Measurements from ENCODE around the gene GLRB.
A peak's percentile ranks its signal among the peaks of the same experiment; 100 is the strongest.

GLRB gene

DNA sequence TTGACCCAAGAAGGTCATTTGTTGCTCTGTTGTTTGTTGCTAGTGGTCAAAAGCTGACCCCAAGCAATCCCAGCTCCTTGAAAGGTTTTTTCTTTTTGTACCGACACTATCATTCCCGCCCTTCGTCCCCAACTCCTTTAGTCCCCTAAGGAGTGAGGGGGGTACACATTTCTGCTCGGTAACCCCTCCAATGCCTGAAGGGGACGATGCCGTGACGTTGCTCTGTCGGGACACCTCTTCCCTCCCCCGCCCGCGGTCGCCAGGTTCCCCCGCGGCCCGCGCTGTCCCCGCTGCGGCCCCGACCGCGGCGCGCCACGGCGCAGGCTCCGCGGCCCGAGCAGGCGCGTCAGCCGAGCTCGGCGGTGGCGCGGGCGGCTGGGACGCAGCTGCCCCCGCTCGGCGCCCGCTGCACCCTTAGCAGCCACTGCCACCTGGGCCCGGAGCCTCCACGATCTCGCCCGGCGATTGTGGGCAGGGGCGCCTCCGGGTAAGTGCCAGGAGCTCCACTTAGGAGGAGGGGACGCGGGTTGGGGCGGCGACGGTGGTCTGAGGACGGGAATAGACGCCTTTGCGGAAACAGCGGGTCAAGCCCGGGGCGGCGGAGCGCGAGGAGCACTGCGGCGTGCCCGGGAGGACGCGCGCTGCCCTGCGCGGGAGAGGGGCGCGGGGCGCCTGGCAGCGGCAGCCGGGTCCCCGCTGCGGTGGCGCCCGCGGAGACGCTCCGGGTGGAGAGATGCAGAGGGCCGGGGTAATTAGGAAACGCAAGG, at the start of gene GLRB:
Gene GLRB, plus strand, starts transcription at position 340 of the 767 bp plus-strand sequence. CDS start 1,875 bp downstream, outside the sequence.
- TF ChIP-seq, protein P1, sequence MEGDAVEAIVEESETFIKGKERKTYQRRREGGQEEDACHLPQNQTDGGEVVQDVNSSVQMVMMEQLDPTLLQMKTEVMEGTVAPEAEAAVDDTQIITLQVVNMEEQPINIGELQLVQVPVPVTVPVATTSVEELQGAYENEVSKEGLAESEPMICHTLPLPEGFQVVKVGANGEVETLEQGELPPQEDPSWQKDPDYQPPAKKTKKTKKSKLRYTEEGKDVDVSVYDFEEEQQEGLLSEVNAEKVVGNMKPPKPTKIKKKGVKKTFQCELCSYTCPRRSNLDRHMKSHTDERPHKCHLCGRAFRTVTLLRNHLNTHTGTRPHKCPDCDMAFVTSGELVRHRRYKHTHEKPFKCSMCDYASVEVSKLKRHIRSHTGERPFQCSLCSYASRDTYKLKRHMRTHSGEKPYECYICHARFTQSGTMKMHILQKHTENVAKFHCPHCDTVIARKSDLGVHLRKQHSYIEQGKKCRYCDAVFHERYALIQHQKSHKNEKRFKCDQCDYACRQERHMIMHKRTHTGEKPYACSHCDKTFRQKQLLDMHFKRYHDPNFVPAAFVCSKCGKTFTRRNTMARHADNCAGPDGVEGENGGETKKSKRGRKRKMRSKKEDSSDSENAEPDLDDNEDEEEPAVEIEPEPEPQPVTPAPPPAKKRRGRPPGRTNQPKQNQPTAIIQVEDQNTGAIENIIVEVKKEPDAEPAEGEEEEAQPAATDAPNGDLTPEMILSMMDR (IDR thresholded peaks at IDR 0.05; ENCODE audit: low read depth, low read length, missing control alignments), result no peak
- peak within 1 kb of the TSS; percentile 68 for H3K4me3 ChIP-seq (replicated peaks; ENCODE audit: low read depth, low read length)
- no peak for DNase-seq (ENCODE audit: extremely low read depth, low read depth)

DNA sequence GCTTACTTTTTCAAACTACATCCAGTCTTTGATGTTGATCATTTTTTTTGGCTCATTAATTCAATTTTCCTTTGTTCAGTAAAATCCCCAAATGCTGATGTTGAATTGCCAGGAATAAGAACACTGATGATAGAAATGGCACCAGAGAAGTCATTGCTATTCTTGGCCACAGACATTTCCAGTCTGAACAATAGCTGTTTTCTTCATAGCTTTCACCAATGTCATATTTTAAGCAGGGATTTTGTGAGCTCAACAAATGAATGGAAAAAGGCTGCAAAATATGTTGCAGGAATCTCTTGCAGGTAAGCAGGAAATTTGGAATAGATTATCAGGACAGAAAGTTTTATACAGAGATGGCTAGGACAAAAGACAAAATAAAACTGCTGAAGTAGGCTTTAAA, 40.5 kb upstream of the GLRB start:
- no peak for DNase-seq (ENCODE audit: extremely low read depth, low read depth)
- TF ChIP-seq, protein P1 (IDR thresholded peaks at IDR 0.05; ENCODE audit: low read depth, low read length, missing control alignments), result no peak
- H3K4me3 ChIP-seq (replicated peaks; ENCODE audit: low read depth, low read length), result no peak overlapping the region

DNA sequence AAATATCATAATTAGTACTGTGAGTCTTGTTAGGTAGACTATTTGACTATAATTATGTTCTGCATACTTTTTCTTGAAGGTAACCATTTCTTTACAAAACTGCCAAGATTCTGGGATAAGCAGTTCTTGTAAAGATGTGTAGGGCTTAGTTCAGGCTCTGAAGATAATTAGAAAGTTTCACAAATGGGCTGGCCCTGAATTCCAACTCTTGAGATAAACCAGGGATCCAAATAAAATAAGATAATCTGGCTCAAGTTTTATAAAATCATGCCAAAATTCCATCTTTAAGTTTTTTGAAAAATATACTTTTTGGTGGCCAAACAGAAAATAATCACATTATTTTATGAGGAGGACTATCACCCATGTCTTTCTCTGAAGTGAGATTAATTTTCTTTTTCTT, 35.5 kb upstream of the GLRB start:
- no peak overlapping the region for H3K4me3 ChIP-seq (replicated peaks; ENCODE audit: low read depth, low read length)
- TF ChIP-seq, protein P1 (IDR thresholded peaks at IDR 0.05; ENCODE audit: low read depth, low read length, missing control alignments), result no peak
- no peak for DNase-seq (ENCODE audit: extremely low read depth, low read depth)

DNA sequence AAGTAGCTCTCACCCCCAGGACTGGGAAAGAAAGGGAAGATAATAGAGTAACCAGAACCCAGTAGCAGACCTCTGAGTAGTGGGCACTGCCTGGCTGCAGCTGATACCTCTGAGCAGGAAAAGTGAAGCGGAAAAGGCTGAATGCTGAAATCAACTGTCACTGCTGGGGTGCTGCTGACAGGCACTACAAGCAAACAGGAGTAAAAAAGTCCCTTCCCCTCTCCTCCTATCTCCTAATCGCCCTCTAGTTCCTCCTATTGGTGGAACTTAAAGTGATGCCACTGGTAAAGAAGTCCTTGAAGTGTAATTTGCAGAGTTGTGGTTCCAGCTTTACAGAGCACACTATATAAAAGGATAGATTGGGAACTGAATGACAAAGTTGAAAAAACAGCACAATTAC, 32.8 kb upstream of the GLRB start:
- H3K4me3 ChIP-seq (replicated peaks; ENCODE audit: low read depth, low read length), result no peak overlapping the region
- TF ChIP-seq, protein P1 (IDR thresholded peaks at IDR 0.05; ENCODE audit: low read depth, low read length, missing control alignments), result peak; percentile 34
- DNase-seq (ENCODE audit: extremely low read depth, low read depth), result peak; percentile 16

DNA sequence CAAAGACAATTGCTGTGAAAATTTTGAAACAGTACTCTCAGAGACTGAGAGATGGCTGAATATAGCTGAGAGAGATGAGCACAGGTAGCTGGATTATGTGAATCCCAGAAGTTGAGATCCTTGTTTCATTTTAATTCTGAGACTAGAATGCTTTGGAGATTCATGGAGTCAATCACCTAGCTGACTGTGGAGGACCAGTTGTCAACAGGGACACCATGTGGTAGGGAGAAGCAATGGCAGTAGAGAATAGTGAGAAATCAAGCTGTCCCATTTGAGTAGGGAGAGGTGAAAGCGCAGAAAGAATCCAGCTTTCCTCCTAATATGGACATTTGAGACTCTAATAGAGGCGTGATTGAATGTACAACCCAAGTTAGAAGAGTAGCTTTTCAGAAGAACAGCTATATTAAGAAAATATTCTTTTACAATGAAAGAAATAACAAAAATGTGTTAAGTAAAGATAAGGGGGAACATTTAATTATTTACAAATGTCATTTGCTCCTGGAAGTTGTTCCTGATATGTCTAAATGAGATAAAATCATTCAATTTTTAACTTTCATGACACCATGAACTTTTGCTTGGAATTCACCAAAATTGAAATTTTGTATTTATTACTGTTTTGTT, 30.3 kb upstream of the GLRB start:
- DNase-seq (ENCODE audit: extremely low read depth, low read depth), result peak; percentile 61
- TF ChIP-seq, protein P1 (IDR thresholded peaks at IDR 0.05; ENCODE audit: low read depth, low read length, missing control alignments), result peak; percentile 81
- no peak overlapping the region for H3K4me3 ChIP-seq (replicated peaks; ENCODE audit: low read depth, low read length)

DNA sequence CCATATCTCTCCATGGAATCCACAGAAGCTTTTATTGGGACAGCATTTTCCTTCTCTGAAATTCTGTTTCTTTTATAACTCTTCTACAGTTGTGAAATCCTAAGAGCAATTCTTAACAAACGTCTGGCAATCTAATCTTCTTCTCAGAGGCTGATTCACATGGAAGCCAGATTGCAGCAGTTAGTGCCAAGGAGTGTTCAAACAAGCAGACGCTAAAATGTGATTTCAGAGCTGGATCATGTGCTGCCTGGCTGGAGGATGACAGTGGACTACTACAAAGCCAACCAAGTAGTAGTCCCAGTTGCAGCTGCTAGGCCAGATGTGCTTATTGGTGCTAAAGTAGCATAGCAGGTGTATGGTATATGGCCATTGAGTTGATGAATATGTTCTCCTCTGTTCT, 27.7 kb upstream of the GLRB start:
- TF ChIP-seq, protein P1 (IDR thresholded peaks at IDR 0.05; ENCODE audit: low read depth, low read length, missing control alignments), result no peak
- no peak overlapping the region for H3K4me3 ChIP-seq (replicated peaks; ENCODE audit: low read depth, low read length)
- peak; percentile 59 for DNase-seq (ENCODE audit: extremely low read depth, low read depth)
